GM18867 (cell line): Measurements from ENCODE around the gene CACNA2D1.

Experiments
- ATAC-seq: cut with Tn5 transposase; IDR thresholded peaks from one replicate; pipeline ENCODE4 v1.9.1; 2021; ENCODE audit warnings: mild to moderate bottlenecking, moderate library complexity; ENCODE audit not compliant: unreplicated experiment

Gene CACNA2D1

GRCh38 chr7:82347808-82348207, 95.8 kb downstream of the CACNA2D1 start:
- ATAC-seq: no peak

GRCh38 chr7:82345886-82346285, 97.7 kb downstream of the CACNA2D1 start:
- no peak for ATAC-seq

- no peak for ATAC-seq
Measured at GRCh38 chr7:82343716-82344115, 99.9 kb downstream of the CACNA2D1 start.

- ATAC-seq: no peak
Measured at GRCh38 chr7:82339958-82340357, 103.6 kb downstream of the CACNA2D1 start.

- no peak for ATAC-seq
Measured at GRCh38 chr7:82335927-82336326, 107.7 kb downstream of the CACNA2D1 start.

GRCh38 chr7:82335001-82335400, 108.6 kb downstream of the CACNA2D1 start:
- no peak for ATAC-seq

- ATAC-seq: no peak
Measured at GRCh38 chr7:82331234-82331633, 112.3 kb downstream of the CACNA2D1 start.

GRCh38 chr7:82330706-82331215, 112.8 kb downstream of the CACNA2D1 start:
- ATAC-seq: no peak

- ATAC-seq: no peak
Measured at GRCh38 chr7:82327898-82328297, 115.7 kb downstream of the CACNA2D1 start.

GRCh38 chr7:82325416-82325815, 118.2 kb downstream of the CACNA2D1 start:
- no peak for ATAC-seq

GRCh38 chr7:82323806-82324205, 119.8 kb downstream of the CACNA2D1 start:
- ATAC-seq: no peak

- no peak for ATAC-seq
Measured at GRCh38 chr7:82319674-82320118, 123.9 kb downstream of the CACNA2D1 start.

GRCh38 chr7:82318786-82319185, 124.8 kb downstream of the CACNA2D1 start:
- ATAC-seq: no peak

GRCh38 chr7:82317760-82318159, 125.8 kb downstream of the CACNA2D1 start:
- ATAC-seq: no peak

GRCh38 chr7:82317257-82317721, 126.3 kb downstream of the CACNA2D1 start:
- ATAC-seq: no peak

- no peak for ATAC-seq
Measured at GRCh38 chr7:82313269-82313668, 130.3 kb downstream of the CACNA2D1 start.

- no peak for ATAC-seq
Measured at GRCh38 chr7:82312646-82313045, 130.9 kb downstream of the CACNA2D1 start.

GRCh38 chr7:82305347-82306005, 138.1 kb downstream of the CACNA2D1 start:
- ATAC-seq: no peak

GRCh38 chr7:82294865-82295264, 148.7 kb downstream of the CACNA2D1 start:
- ATAC-seq: no peak

GRCh38 chr7:82294382-82294784, 149.2 kb downstream of the CACNA2D1 start:
- ATAC-seq: no peak

- no peak for ATAC-seq
Measured at GRCh38 chr7:82293467-82293866, 150.1 kb downstream of the CACNA2D1 start.

GRCh38 chr7:82291931-82292330, 151.6 kb downstream of the CACNA2D1 start:
- ATAC-seq: no peak

- ATAC-seq: no peak
Measured at GRCh38 chr7:82289889-82290288, 153.7 kb downstream of the CACNA2D1 start.
